Coronary artery (tissue), 2 donors: ENCODE results near the gene TSG101.

Experiments
- DNase-seq: peaks from one replicate; pipeline ENCODE4 v3.0.0-alpha.2; 2017; ENCODE audit warnings: low spot score
- H3K27ac ChIP-seq, 2 donors: fragments of 200-600 bp; sonication (generic); one replicate each; pipeline ENCODE4 v1.5.1; 2016 to 2019
- H3K4me3 ChIP-seq: fragments of 200-600 bp; sonication (generic); 2 replicates; pipeline ENCODE4 v1.5.1; 2016; ENCODE audit warnings: mild to moderate bottlenecking, moderate library complexity
- TF ChIP-seq, protein P1 (sequence below): fragments of 200-600 bp; sonication (generic); IDR thresholded peaks from one replicate; pipeline ENCODE4 v1.5.1; 2019; ENCODE audit warnings: antibody characterized with exemption

TSG101 gene

DNA sequence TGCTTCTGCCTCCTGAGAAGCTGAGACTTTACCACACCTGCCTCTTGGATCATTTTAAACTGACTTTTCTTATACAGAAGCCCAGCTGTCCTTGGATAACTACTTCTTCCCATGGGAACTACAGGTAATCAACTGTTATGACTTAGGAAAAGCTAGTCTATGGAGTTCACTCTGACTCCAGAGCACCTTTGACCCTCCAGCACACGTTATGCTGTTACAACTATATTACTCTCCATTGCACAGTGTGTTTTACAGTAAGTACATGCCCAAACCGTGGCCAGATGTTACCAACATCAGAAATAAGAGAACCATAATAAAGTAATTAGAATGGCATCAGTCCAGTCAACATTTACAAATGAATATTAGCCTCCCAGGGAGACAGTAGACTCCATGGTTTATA lies 21.3 kb upstream of the TSG101 start:
- no peak for DNase-seq
- Histone ChIP-seq H3K4me3 (no peak overlapping the region), H3K27ac (no peak overlapping the region)
- TF ChIP-seq, protein P1, sequence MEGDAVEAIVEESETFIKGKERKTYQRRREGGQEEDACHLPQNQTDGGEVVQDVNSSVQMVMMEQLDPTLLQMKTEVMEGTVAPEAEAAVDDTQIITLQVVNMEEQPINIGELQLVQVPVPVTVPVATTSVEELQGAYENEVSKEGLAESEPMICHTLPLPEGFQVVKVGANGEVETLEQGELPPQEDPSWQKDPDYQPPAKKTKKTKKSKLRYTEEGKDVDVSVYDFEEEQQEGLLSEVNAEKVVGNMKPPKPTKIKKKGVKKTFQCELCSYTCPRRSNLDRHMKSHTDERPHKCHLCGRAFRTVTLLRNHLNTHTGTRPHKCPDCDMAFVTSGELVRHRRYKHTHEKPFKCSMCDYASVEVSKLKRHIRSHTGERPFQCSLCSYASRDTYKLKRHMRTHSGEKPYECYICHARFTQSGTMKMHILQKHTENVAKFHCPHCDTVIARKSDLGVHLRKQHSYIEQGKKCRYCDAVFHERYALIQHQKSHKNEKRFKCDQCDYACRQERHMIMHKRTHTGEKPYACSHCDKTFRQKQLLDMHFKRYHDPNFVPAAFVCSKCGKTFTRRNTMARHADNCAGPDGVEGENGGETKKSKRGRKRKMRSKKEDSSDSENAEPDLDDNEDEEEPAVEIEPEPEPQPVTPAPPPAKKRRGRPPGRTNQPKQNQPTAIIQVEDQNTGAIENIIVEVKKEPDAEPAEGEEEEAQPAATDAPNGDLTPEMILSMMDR, result no peak

DNA sequence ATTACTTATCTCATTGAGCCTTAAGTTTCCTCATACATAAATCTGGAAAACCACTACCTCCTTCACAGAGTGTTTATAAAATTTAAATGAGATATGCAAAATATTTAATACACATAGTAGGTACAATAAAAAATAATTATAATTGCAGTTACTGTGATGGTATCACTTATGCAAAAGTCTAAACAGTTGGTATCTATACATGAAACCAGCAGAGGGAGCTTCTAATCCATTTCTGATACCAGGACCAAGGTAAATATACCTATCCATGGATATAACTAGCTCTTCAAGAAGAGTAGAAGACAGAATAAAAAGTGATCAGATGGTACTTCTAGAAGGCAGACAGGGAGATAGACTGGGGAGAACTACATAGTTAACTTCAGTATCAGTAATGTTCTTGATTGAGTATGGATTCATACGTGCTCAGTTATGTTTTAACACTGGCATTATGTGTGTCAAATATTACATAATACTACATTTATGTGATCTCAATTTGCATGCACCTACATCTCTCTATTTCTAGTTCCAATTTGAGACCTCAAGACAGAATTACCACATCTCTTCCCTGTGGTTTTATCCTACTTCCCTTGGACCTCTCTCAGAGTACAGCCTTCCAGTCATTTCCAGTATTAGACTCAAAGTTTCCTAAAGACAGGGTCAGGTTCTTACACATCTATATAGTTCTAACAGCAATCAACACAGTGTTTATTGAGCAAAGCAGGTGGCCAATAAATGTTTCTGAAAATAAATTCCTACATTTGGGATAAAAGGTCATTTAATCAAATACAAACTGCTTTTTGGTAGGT lies 13.7 kb upstream of the TSG101 start:
- Histone ChIP-seq H3K4me3 (no peak overlapping the region), H3K27ac (no peak overlapping the region)
- no peak for DNase-seq
- TF ChIP-seq, protein P1, result no peak

DNA sequence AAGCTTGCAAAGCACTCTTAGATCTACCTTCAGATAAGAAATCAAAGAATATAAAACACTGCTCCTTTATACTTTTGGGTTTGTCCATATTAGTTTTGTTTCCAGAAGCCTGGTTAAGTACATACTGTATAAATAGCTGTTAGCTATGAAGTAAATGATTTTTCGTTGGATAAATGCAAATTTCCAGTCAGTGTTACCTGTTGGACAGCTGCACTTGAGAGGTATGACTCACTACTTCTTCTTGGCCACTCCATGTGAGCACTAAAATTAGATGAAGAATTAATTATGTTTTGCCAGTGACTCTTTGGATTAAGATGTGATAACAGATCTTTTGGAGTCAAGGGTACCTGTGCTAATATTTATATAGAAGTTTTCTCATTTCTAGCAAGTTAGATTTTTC lies 9.5 kb upstream of the TSG101 start:
- Histone ChIP-seq H3K4me3 (no peak overlapping the region), H3K27ac (no peak overlapping the region)
- no peak for DNase-seq
- TF ChIP-seq, protein P1, result no peak

DNA sequence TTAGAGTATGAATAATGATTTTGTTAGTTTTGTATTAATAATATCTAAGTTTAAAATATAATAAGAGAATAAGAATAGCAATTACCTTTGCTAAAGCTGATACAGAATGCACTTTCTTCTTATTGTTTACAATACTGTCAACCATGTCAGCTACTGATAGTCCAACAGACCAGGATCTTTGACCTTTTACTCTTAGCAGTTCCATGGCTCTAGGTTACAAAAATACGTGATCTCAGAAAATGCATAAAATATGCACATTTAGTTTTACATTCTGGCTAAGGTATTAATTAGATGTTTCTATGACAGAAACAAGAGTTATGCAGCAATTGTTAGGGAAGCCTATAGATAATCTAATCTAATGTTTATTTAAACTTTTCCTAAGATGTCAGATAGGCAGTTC lies 7.5 kb upstream of the TSG101 start:
- TF ChIP-seq, protein P1, result no peak

DNA sequence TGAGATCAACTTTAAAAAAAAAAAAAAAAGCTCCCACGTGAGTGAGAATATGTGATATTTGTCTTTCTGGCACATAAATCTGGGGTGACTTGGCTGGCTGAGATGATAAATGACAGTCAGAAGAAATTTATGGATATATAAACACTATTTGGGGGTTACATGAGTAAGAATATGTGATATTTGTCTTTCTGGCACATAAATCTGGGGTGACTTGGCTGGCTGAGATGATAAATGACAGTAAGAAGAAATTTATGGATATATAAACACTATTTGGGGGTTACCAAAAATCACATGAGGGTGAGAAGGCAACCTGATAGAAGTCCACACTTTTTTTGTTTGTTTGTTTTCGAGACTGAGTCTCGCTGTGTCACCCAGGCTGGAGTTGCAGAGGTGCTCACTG lies 6.6 kb upstream of the TSG101 start:
- no peak overlapping the region for H3K27ac ChIP-seq
- DNase-seq, result no peak
- no peak overlapping the region for H3K4me3 ChIP-seq
- TF ChIP-seq, protein P1, result no peak

More for the DNA sequence above, 7.5 kb upstream of the TSG101 start:
- no peak for DNase-seq
- no peak overlapping the region for H3K4me3 ChIP-seq
- no peak overlapping the region for H3K27ac ChIP-seq

DNA sequence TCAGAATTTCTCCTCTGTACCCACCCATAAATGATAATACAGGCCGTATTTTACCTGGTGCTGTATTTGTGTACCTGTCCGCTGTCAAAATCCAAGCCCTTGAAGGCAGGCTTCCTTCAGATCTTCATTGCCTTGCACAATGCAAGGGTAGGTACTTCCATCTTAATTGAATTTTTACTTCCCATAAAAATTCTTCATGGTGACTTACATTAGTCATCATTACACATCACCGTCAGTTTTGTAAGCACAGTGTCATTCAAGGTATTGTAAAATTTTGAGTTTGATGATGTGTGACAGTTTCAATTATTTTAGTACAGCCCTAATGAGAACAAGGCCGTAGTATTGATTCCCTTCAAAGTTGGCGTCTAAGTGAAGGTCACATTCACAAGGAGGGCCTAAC lies 770 bp upstream of the TSG101 start:
- Histone ChIP-seq H3K27ac (peak overlapping the region; percentile 90 to 97), H3K4me3 (peak overlapping the region; percentile 92)
- no peak for DNase-seq
- TF ChIP-seq, protein P1, result no peak

DNA sequence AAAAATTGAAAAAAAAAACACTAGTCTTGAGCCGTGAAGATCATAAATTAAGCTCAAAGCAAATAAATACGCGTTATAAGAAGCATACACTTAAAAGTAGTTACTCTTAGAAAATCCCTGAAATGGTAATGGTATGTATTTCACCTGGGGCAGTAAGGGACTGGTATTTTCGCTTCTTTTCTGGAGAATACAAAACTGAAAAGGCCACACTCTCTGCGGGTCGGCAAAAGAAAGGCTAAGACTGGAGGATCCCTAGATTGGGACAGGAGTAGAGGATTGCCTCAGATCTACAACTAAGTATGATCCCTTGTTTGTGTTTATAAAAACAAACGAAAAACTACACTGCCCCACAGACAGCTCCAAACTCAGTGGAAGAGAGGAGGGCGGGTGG lies 617 bp downstream of the TSG101 start:
- no peak for DNase-seq
- Histone ChIP-seq H3K4me3 (peak overlapping the region; percentile 92), H3K27ac (peak overlapping the region; percentile 90 to 97)
- TF ChIP-seq, protein P1, result no peak
